HepG2 (cell line): Measurements from ENCODE around the gene MAST1. TPM values are rescaled to one million over a fixed set of nuclear protein-coding genes. Genes with fewer than 3 reads are reported as not detected.

ENCODE experiments used
- ATAC-seq: fragments of 200-7000 bp; cut with Tn5 transposase; 3 replicates; pipeline ENCODE4 v1.9.1; 2020; ENCODE audit warnings: mild to moderate bottlenecking, moderate library complexity
- BruUV-seq: library from RNA; stranded (reverse); fragments of 400-500 nt; replicated peaks from 2 replicates; lab custom pipeline; 2021; lab: Mats Ljungman, UMichigan
- CTCF ChIA-PET: fragments of 300-600 bp; formaldehyde crosslinking; extraction: SDS; loops from one replicate; lab custom pipeline; 2021; ENCODE audit warnings: low total read pairs, inconsistent platforms, low intra/inter-chr PET ratio; lab: Yijun Ruan, JAX
- POLR2A ChIA-PET: fragments of 350-600 bp; sonication (Branson Sonifier 250); formaldehyde crosslinking; loops from one replicate; lab custom pipeline; 2020; ENCODE audit warnings: antibody characterized with exemption, inconsistent platforms; lab: Yijun Ruan, JAX
- DNase-seq: peaks from one replicate; pipeline ENCODE4 v3.0.0-alpha.2; 2015; ENCODE audit warnings: low spot score
- FAIRE-seq: peaks from 3 replicates; lab custom pipeline; 2011; peaks lifted over from hg19 to GRCh38; lab: Jason Lieb, UNC
- H2AFZ ChIP-seq: one replicate; pipeline ENCODE4 v1.6.1; 2011; ENCODE audit warnings: low read length, inconsistent platforms
- H3K27ac ChIP-seq: fragments of 300-600 bp; 3 replicates; pipeline ENCODE4 v1.8.0; 2011; ENCODE audit warnings: mixed run types, mild to moderate bottlenecking, mixed read lengths, low read length, inconsistent platforms; ENCODE audit not compliant: insufficient read depth; ENCODE audit errors: extremely low read length
- H3K27me3 ChIP-seq, 2 experiments: fragments of 200-600 bp in 1 of 2; 2 replicates in 1 of 2; 3 replicates in 1 of 2; pipeline versions ENCODE4 v1.6.0 to v1.8.0; 2011; ENCODE audit warnings: low read length in 2 of 2, mild to moderate bottlenecking in 2 of 2, moderate library complexity in 2 of 2, inconsistent platforms in 1 of 2; ENCODE audit not compliant: insufficient read depth in 2 of 2, control insufficient read depth in 1 of 2
- H3K36me3 ChIP-seq, 2 experiments: fragments of 200-600 bp in 1 of 2; replicated peaks in 1 of 2; 2 replicates in 1 of 2; 3 replicates in 1 of 2; pipeline versions ENCODE4 v1.5.1 to v1.8.0; 2011; ENCODE audit warnings: low read length in 2 of 2, inconsistent platforms in 1 of 2; ENCODE audit not compliant: insufficient read depth in 2 of 2, control insufficient read depth in 1 of 2
- H3K4me1 ChIP-seq: 2 replicates; pipeline ENCODE4 v1.5.1; 2012; ENCODE audit warnings: low read length, inconsistent platforms; ENCODE audit not compliant: insufficient read depth
- H3K4me2 ChIP-seq: 2 replicates; pipeline ENCODE4 v1.6.0; 2011; ENCODE audit warnings: low read depth, low read length, inconsistent platforms
- H3K4me3 ChIP-seq, 3 experiments: fragments of 200-600 bp in 1 of 3; sonication (generic), shearing (Covaris generic) in 1 of 3; replicated peaks in 1 of 3; 2 replicates each; pipeline ENCODE4 v1.5.1; 2011 to 2016; ENCODE audit warnings: low read length in 3 of 3, inconsistent platforms in 2 of 3, low read depth in 2 of 3, mild to moderate bottlenecking in 2 of 3, control low read depth in 1 of 3, mixed read lengths in 1 of 3; ENCODE audit not compliant: insufficient read depth in 1 of 3
- H3K79me2 ChIP-seq: one replicate; pipeline ENCODE4 v1.6.1; 2011; ENCODE audit warnings: low read length, inconsistent platforms; ENCODE audit not compliant: insufficient read depth
- H3K9ac ChIP-seq: 2 replicates; pipeline ENCODE4 v1.6.0; 2011; ENCODE audit warnings: mild to moderate bottlenecking, low read depth, low read length, inconsistent platforms; ENCODE audit not compliant: insufficient read depth
- H3K9me3 ChIP-seq: 2 replicates; pipeline ENCODE4 v1.5.1; 2012; ENCODE audit warnings: mild to moderate bottlenecking, low read length
- H4K20me1 ChIP-seq: 2 replicates; pipeline ENCODE4 v1.6.0; 2011; ENCODE audit warnings: inconsistent platforms, mild to moderate bottlenecking, low read length, moderate library complexity; ENCODE audit not compliant: insufficient read depth
- ATM ChIP-seq: fragments of 450-650 bp; IDR thresholded peaks from 2 replicates; pipeline ENCODE4 v1.7.1; 2017; ENCODE audit warnings: mild to moderate bottlenecking, borderline replicate concordance
- HNRNPL ChIP-seq: fragments of 200-400 bp; formaldehyde crosslinking; IDR thresholded peaks from 2 replicates; pipeline ENCODE4 v1.6.1; 2017; ENCODE audit warnings: mild to moderate bottlenecking, low read depth, low read length
- MYPOP ChIP-seq: sonication (generic); formaldehyde crosslinking; IDR thresholded peaks from 2 replicates; pipeline ENCODE4 v1.8.1; 2023; ENCODE audit warnings: mild to moderate bottlenecking, moderate library complexity, missing genetic modification reagents
- NCOR1 ChIP-seq: fragments of 200-600 bp; sonication (generic); IDR thresholded peaks from 2 replicates; pipeline ENCODE4 v1.7.0; 2017; ENCODE audit warnings: antibody characterized with exemption, low read length, borderline replicate concordance
- SNRNP70 ChIP-seq: fragments of 200-400 bp; formaldehyde crosslinking; IDR thresholded peaks from 2 replicates; pipeline ENCODE4 v1.6.1; 2017; ENCODE audit warnings: mild to moderate bottlenecking, low read depth, low read length, moderate library complexity
- STAG1 ChIP-seq: sonication (generic); formaldehyde crosslinking; IDR thresholded peaks from 2 replicates; pipeline ENCODE4 v1.4.0; 2020; ENCODE audit warnings: missing genetic modification reagents
- ZNF124 ChIP-seq: sonication (generic); formaldehyde crosslinking; IDR thresholded peaks from 2 replicates; pipeline ENCODE4 v1.4.0; 2020; ENCODE audit warnings: missing genetic modification reagents
- ZNF235 ChIP-seq: sonication (generic); formaldehyde crosslinking; IDR thresholded peaks from 2 replicates; pipeline ENCODE4 v1.8.1; 2023; ENCODE audit warnings: mild to moderate bottlenecking, missing genetic modification reagents, borderline replicate concordance
- ZNF773 ChIP-seq: sonication (generic); formaldehyde crosslinking; IDR thresholded peaks from 2 replicates; pipeline ENCODE4 v1.4.0; 2020; ENCODE audit warnings: missing genetic modification reagents, borderline replicate concordance
- ZNF83 ChIP-seq: sonication (generic); formaldehyde crosslinking; IDR thresholded peaks from 2 replicates; pipeline ENCODE4 v1.4.0; 2020; ENCODE audit warnings: missing genetic modification reagents, mild to moderate bottlenecking, borderline replicate concordance
- WGBS: methylation state at CpG from one replicate; pipeline ENCODE4 v1.1.6; 2017; ENCODE audit warnings: low lambda C conversion rate; 5-methylcytosine and 5-hydroxymethylcytosine counted together
- in situ Hi-C: cut with HindIII; loops from 2 replicates; pipeline ENCODE4 v1.10.0; 2017; ENCODE audit warnings: low pct_unique_long_range_greater_than_20kb; ENCODE audit not compliant: extremely low pct_ligation_motif_present
- intact Hi-C: fragments of 100-400 bp; cut with micrococcal nuclease; formaldehyde crosslinking; loops from one replicate; pipeline ENCODE4 v1.10.0; 2022; ENCODE audit not compliant: unreplicated experiment
- polyA plus RNA-seq, 8 experiments: library from polyadenylated mRNA; depleted of rRNA in 3 of 8; stranded (reverse) in 7 of 8; unstranded in 1 of 8; fragments of >200 nt; fragmentation: Illumina TruSeq in 4 of 8; extraction: Trizol in 4 of 8; gene quantifications; 2 replicates each; pipeline versions ENCODE4 v1.2.1 to v1.2.3, GENCODE V29; 2011 to 2016; ENCODE audit warnings: low read depth in 4 of 8, missing spikeins in 1 of 8, mixed read lengths in 1 of 8; ENCODE audit not compliant: insufficient read depth in 1 of 8
- total RNA-seq, 5 experiments: library from RNA; depleted of rRNA; stranded (reverse); fragments of >200 nt; fragmentation: Illumina TruSeq; extraction: Trizol; gene quantifications; 2 replicates each; pipeline ENCODE4 v1.2.3, GENCODE V29; 2016; ENCODE audit warnings: low read depth in 1 of 5
- TF ChIP-seq, protein P1 (sequence below): sonication (generic); formaldehyde crosslinking; IDR thresholded peaks from 2 replicates; pipeline ENCODE4 v1.8.1; 2023; ENCODE audit warnings: mild to moderate bottlenecking, missing genetic modification reagents, borderline replicate concordance
- TF ChIP-seq, protein P2 (sequence below): sonication (generic); formaldehyde crosslinking; IDR thresholded peaks from 2 replicates; pipeline ENCODE4 v1.4.0; 2020; ENCODE audit warnings: mild to moderate bottlenecking, missing genetic modification reagents

The MAST1 gene
- total and polyA plus RNA-seq, 2 of the 13 experiments (the other 11 are each of a cell fraction or from before 2014, with no cell fraction given) = 0.73 to 4.7 TPM

- no peak overlapping the region for H3K4me2 ChIP-seq
- FAIRE-seq (no peak), DNase-seq (no peak), ATAC-seq (no peak)
- H3K4me3 ChIP-seq = no peak overlapping the region
- intact Hi-C loops = no loop called here
- no peak overlapping the region for H3K27ac ChIP-seq
- no peaks in the 10 kb centered on the region for H3K9me3 ChIP-seq
- no TSS peak for BruUV-seq
- H4K20me1 ChIP-seq = no peaks in the 10 kb centered on the region
- no peak overlapping the region for H2AFZ ChIP-seq
- H3K27me3 ChIP-seq = no peaks in the 10 kb centered on the region
- ChIA-PET POLR2A (no interaction called here), CTCF (no interaction called here)
- no peaks in the 10 kb centered on the region for H3K36me3 ChIP-seq
- in situ Hi-C loops = no loop called here
- TF ChIP-seq ZNF124 (CRISPR knock-in tag) (no peak), ZNF235 (CRISPR knock-in tag) (no peak), ZNF83 (CRISPR knock-in tag) (no peak), MYPOP (CRISPR knock-in tag) (no peak), ZNF773 (CRISPR knock-in tag) (no peak), NCOR1 (no peak), ATM (no peak), HNRNPL (no peak), STAG1 (CRISPR knock-in tag) (no peak), SNRNP70 (no peak)
- TF ChIP-seq, protein P1, sequence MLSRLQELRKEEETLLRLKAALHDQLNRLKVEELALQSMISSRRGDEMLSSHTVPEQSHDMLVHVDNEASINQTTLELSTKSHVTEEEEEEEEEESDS = no peak
- TF ChIP-seq, protein P2, sequence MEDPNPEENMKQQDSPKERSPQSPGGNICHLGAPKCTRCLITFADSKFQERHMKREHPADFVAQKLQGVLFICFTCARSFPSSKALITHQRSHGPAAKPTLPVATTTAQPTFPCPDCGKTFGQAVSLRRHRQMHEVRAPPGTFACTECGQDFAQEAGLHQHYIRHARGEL (CRISPR knock-in tag) = no peak
- H3K79me2 ChIP-seq = no peaks in the 10 kb centered on the region
- WGBS = 79% methylated on average over 21 of the region's 35 CpGs
- no peaks in the 10 kb centered on the region for H3K4me1 ChIP-seq
- no peak overlapping the region for H3K9ac ChIP-seq
Observed at GRCh38 chr19:12858041-12858928, 20.0 kb downstream of the MAST1 start.
